H1 (cell line): ENCODE results near the gene GABRD.

Source experiments
- CHD2 ChIP-seq: IDR thresholded peaks from 2 replicates; pipeline ENCODE4 v1.6.1; 2012; ENCODE audit warnings: low read length, improper control_type of control experiment
- EZH2 ChIP-seq: fragments of 200-600 bp; sonication (generic); IDR thresholded peaks from 2 replicates; pipeline ENCODE4 v1.7.1; 2012; ENCODE audit warnings: low read depth, mild to moderate bottlenecking, moderate library complexity, low read length, inconsistent platforms; ENCODE audit not compliant: severe bottlenecking
- POLR2AphosphoS5 ChIP-seq: IDR thresholded peaks from 2 replicates; pipeline ENCODE4 v1.6.1; 2011; ENCODE audit warnings: low read depth, low read length
- SRF ChIP-seq: IDR thresholded peaks from 2 replicates; pipeline ENCODE4 v1.6.1; 2011; ENCODE audit warnings: mild to moderate bottlenecking, low read depth, low read length, moderate library complexity
- TF ChIP-seq, protein P1 (sequence below), 3 experiments: IDR thresholded peaks; 1 replicate in 2 of 3; 2 replicates in 1 of 3; pipeline versions ENCODE4 v1.5.1 to v1.6.1; 2011; ENCODE audit warnings: low read length in 3 of 3, mild to moderate bottlenecking in 3 of 3, inconsistent platforms in 2 of 3, low read depth in 1 of 3, moderate library complexity in 1 of 3; ENCODE audit not compliant: insufficient read depth in 1 of 3; ENCODE audit errors: control extremely low read depth in 1 of 3

DNA sequence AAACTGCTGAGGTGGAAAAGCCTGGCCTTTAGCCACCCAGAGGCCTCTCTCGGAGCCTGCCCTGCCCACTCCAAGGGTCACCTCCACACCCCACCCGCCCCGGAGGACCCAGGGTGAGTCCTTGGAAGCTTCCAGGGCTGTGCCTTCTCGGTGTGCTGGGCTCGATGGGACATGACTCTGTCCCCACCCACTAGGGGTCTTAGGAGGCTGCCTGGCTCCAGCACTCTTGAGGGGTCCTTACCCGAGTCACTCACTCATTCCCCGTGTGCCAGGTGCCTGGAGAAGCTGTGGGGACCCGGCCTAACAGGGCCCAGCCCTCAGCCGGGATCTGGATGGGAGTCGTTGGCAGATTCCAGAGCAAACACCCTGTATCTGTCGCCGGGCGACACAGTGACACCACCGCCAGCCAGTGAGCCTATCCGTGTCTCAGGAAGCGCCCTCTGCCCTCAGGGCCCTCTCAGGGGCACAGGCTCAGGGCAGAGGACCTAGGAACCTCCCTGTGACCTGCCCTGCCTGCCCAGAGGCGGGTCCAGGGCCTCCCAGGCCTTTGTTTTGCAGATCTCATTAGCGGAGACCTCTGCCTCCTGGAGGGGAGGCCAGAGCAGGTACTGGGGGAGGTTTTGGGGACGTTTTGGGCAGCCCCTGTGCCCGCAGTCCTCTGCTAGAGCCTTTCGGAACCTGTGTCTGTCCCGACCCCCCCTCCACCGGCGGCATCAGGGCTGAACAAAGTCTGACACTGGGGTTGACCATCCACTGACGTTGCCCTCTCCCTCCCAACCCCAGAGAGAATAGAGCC, 28.0 kb downstream of the GABRD start:
- no peak for TF ChIP-seq EZH2
- no peak for TF ChIP-seq SRF
- no peak for TF ChIP-seq CHD2
- TF ChIP-seq, protein P1, sequence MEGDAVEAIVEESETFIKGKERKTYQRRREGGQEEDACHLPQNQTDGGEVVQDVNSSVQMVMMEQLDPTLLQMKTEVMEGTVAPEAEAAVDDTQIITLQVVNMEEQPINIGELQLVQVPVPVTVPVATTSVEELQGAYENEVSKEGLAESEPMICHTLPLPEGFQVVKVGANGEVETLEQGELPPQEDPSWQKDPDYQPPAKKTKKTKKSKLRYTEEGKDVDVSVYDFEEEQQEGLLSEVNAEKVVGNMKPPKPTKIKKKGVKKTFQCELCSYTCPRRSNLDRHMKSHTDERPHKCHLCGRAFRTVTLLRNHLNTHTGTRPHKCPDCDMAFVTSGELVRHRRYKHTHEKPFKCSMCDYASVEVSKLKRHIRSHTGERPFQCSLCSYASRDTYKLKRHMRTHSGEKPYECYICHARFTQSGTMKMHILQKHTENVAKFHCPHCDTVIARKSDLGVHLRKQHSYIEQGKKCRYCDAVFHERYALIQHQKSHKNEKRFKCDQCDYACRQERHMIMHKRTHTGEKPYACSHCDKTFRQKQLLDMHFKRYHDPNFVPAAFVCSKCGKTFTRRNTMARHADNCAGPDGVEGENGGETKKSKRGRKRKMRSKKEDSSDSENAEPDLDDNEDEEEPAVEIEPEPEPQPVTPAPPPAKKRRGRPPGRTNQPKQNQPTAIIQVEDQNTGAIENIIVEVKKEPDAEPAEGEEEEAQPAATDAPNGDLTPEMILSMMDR (IDR thresholded peaks at IDR 0.05; ENCODE audit: control extremely low read depth in 1 of 3, insufficient read depth in 1 of 3, low read depth in 1 of 3, low read length in 3 of 3), result no peak
- TF ChIP-seq POLR2AphosphoS5, result no peak
